ENCODE measurements around the gene NAXD. TPM values are rescaled to one million over a fixed set of nuclear protein-coding genes. Genes with fewer than 3 reads are reported as not detected.

NAXD gene
- total RNA-seq, 1 donor from 2014 or later: 27.9 TPM

GRCh38 chr13:110638814-110639806, 23.8 kb downstream of the NAXD start:
- DNase-seq (ENCODE audit: missing footprints): peak; percentile 63
- no peak for ATAC-seq
- intact Hi-C loops (cut with DNase I): no loop called here

- ATAC-seq (no peak), DNase-seq (ENCODE audit: missing footprints) (no peak)
- intact Hi-C loops (cut with DNase I): no loop called here
Observed at GRCh38 chr13:110639935-110640334, 24.6 kb downstream of the NAXD start.

- peak; percentile 55 for ATAC-seq
- intact Hi-C loops (cut with DNase I): no loop called here
- DNase-seq (ENCODE audit: missing footprints): no peak
Observed at GRCh38 chr13:110640591-110641029, 25.3 kb downstream of the NAXD start.

GRCh38 chr13:110641055-110642015, 26.0 kb downstream of the NAXD start:
- intact Hi-C loops (cut with DNase I): no loop called here
- no peak for ATAC-seq

GRCh38 chr13:110642291-110642981, 27.1 kb downstream of the NAXD start:
- DNase-seq (ENCODE audit: missing footprints) (no peak), ATAC-seq (no peak)
- intact Hi-C loops (cut with DNase I): no loop called here

More at GRCh38 chr13:110641055-110642015, 26.0 kb downstream of the NAXD start:
- no peak for DNase-seq (ENCODE audit: missing footprints)

- DNase-seq (ENCODE audit: missing footprints) (peak; percentile 39), ATAC-seq (no peak)
- intact Hi-C loops (cut with DNase I): no loop called here
Observed at GRCh38 chr13:110643324-110643723, 28.0 kb downstream of the NAXD start.

GRCh38 chr13:110643768-110644421, 28.6 kb downstream of the NAXD start:
- no peak for ATAC-seq
- peak; percentile 41 for DNase-seq (ENCODE audit: missing footprints)
- intact Hi-C loops (cut with DNase I): no loop called here

GRCh38 chr13:110644892-110645521, 29.7 kb downstream of the NAXD start:
- peak; percentile 69 for ATAC-seq
- peak; percentile 85 for DNase-seq (ENCODE audit: missing footprints)
- intact Hi-C loops (cut with DNase I): no loop called here

GRCh38 chr13:110645750-110646149, 30.4 kb downstream of the NAXD start:
- ATAC-seq (no peak), DNase-seq (ENCODE audit: missing footprints) (peak; percentile 56)
- intact Hi-C loops (cut with DNase I): no loop called here

- intact Hi-C loops (cut with DNase I): no loop called here
- DNase-seq (ENCODE audit: missing footprints) (no peak), ATAC-seq (no peak)
Observed at GRCh38 chr13:110646442-110647364, 31.4 kb downstream of the NAXD start.

- peak; percentile 47 for DNase-seq (ENCODE audit: missing footprints)
- ATAC-seq: no peak
- intact Hi-C loops (cut with DNase I): no loop called here
Observed at GRCh38 chr13:110647365-110647737, 32.0 kb downstream of the NAXD start.

- ATAC-seq (no peak), DNase-seq (ENCODE audit: missing footprints) (no peak)
- intact Hi-C loops (cut with DNase I): no loop called here
Observed at GRCh38 chr13:110648146-110648819, 32.9 kb downstream of the NAXD start.

- intact Hi-C loops (cut with DNase I): no loop called here
- no peak for ATAC-seq
- DNase-seq (ENCODE audit: missing footprints): peak; percentile 68
Observed at GRCh38 chr13:110648848-110649421, 33.6 kb downstream of the NAXD start.

- no peak for ATAC-seq
- intact Hi-C loops (cut with DNase I): no loop called here
- DNase-seq (ENCODE audit: missing footprints): peak; percentile 46
Observed at GRCh38 chr13:110649551-110649950, 34.2 kb downstream of the NAXD start.

- DNase-seq (ENCODE audit: missing footprints) (no peak), ATAC-seq (no peak)
- intact Hi-C loops (cut with DNase I): no loop called here
Observed at GRCh38 chr13:110650436-110650835, 35.1 kb downstream of the NAXD start.

- no peak for DNase-seq (ENCODE audit: missing footprints)
- intact Hi-C loops (cut with DNase I): no loop called here
- no peak for ATAC-seq
Observed at GRCh38 chr13:110651271-110651670, 35.9 kb downstream of the NAXD start.

All from Right ventricle myocardium inferior (tissue), 1 donor.